ENCODE measurements around the gene GALE.

DNA sequence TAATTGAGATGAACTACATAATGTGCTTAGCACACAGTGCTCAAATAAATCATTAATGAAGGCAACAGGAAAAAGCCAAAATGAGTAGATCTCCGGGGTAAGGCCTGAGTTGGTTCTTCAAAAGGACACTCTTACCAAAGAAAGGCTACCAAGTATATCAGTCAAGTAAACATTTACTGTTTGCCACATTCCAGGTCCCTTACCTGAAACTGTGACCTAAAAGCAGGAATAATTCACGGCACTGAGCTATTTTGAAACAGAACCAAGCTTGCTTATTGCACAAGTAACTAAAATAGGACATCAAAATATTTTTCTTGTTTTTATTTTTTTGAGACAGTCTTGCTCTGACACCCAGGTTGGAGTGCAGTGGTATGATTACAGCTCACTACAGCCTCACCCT, 24.3 kb downstream of the GALE start:
- TF ChIP-seq, protein P1, sequence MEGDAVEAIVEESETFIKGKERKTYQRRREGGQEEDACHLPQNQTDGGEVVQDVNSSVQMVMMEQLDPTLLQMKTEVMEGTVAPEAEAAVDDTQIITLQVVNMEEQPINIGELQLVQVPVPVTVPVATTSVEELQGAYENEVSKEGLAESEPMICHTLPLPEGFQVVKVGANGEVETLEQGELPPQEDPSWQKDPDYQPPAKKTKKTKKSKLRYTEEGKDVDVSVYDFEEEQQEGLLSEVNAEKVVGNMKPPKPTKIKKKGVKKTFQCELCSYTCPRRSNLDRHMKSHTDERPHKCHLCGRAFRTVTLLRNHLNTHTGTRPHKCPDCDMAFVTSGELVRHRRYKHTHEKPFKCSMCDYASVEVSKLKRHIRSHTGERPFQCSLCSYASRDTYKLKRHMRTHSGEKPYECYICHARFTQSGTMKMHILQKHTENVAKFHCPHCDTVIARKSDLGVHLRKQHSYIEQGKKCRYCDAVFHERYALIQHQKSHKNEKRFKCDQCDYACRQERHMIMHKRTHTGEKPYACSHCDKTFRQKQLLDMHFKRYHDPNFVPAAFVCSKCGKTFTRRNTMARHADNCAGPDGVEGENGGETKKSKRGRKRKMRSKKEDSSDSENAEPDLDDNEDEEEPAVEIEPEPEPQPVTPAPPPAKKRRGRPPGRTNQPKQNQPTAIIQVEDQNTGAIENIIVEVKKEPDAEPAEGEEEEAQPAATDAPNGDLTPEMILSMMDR (optimal IDR thresholded peaks at IDR 0.05 in 1 of 3, IDR thresholded peaks at IDR 0.05 in 1 of 3, conservative IDR thresholded peaks at IDR 0.05 in 1 of 3; ENCODE audit: extremely low read depth in 1 of 3, insufficient read depth in 2 of 3, low read length in 3 of 3) = no peak
- no peak for TF ChIP-seq EZH2 (IDR thresholded peaks at IDR 0.05; ENCODE audit: low read length)

All from keratinocyte (primary cell).